Activated CD8-positive, alpha-beta memory T cell treated with anti-CD3 and anti-CD28 coated beads, Interleukin-2, amount 50 U/mL, for 4 hours (primary cell): ENCODE results near the gene SEMA7A.
"Not testable (repeated sequence)": the region's sequence is repeated elsewhere in the genome, so short reads cannot be mapped to it uniquely, and the experiment has no call there.

Source experiments
- DNase-seq: peaks from one replicate; pipeline ENCODE4 v3.0.0-alpha.2; 2020

The SEMA7A gene

GRCh38 chr15:74398183-74398582 is 35.6 kb downstream of the SEMA7A start:
- no peak for DNase-seq

GRCh38 chr15:74397239-74398068 is 36.3 kb downstream of the SEMA7A start:
- DNase-seq: no peak

- peak; percentile 70 for DNase-seq
Measured at GRCh38 chr15:74396445-74397238, 37.1 kb downstream of the SEMA7A start.

- DNase-seq: no peak
Measured at GRCh38 chr15:74396146-74396438, 37.7 kb downstream of the SEMA7A start.

DNA sequence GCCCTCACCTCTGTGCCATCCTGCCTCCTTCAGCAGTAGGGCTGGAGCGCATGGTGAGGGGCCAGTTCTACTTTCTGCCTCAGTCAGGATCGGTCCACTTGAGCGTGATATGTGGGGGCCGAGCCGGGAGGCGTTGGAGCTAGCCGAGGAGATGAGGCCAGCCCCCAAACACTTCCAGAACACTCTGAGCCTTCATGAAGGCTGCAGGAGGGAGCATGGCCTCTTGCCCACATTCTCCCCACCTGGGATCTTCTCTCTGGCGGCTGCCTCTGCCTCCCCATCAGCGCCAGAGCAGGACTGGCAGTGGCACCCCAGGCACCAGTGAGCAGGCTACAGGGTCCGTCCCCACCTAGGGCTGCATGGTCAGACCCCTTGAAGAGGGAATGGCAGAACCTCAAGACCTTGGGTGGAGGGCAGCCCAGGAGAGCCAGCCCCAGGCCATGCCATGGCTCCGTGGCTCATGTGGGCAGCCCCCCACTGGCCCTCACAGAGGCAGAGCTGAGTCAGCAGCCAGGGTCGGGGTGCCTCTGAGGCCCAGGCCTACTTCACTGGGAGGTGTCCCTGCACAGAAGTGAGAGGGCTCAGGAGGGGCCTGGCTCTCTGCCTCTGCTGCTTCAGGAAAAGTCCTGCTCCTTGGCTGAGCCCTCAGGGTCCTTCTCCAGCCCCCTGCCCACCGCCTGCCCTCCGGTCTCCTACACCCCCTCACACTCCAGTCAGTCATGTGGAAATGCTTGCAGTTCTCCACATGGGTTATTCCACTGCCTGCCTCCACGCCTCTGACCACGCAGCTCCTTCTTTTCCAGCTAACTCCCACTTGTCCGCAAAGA is 38.2 kb downstream of the SEMA7A start:
- DNase-seq: no peak

DNA sequence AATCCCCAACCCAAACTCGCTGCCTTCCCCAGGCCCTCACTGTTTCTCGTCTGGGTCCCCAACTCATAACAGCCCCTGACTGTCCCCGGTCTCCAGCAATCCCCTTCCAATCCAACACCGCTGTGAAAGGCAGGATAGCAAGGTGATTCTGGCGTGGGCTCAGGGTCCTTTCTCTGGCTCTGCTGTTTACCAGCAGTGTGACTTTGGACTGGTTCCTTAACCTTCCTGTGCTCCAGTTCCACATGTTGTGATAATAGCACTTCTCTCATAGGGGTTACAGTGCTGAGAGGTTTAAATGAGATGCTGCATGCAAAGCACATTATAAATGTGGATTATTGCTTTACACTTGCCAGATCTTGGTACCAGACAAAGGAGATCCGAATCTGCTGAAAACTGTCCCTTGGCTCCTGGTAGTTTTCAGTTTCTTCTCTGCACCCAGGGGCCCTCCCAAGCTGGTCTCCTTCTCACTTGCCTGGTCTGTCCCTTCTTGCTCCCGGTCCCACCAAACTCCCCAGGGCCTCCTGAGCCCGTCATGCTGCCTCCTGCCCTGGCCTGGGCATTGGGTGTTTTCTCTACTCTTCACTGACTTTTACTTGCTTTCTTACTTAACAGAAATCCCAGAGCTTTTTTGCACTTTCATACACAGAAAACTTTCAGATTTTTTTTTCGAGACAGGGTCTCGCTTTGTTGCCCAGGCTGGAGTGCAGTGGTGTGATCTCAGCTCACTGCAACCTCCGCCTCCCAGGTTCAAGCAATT is 39.5 kb downstream of the SEMA7A start:
- no peak for DNase-seq

DNA sequence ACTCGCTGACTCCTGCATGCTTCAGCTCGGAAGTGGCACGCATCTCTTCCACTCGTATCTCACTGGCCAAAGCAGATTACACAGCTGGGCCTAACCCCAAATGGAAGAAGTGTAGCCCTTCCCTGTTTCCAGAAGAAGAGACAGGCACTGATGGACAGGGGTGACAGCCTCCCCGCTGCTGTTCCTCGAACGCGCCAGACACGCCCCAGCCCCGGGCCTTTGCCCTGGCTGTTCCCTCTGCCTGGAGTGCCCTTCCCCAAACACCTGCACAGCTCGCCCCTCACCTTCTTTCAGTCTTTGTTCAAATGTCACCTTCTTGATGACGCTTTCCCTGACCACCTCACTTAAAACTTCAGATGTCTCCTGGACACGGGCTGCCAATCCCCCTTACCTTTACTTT is 40.3 kb downstream of the SEMA7A start:
- no peak for DNase-seq

- no peak for DNase-seq
Measured at GRCh38 chr15:74392902-74393301, 40.9 kb downstream of the SEMA7A start.

DNA sequence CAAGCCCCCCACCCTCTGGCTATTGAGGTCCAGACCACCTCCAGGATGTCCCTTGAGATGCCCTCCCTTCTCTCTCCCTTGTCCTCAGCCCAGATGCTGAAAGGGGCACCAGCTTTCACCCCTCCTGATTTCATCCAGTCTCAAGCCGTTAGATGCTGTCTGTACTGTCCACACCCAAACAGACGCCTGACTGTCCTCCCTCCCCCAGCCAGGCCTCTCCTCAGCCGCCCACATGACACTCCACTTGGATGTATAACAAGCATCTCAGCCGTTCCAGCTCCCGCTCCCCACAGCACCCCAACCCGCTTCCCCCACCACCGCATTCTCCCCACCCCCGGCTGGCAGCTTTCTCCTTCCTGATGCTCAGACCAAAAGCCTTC is 41.3 kb downstream of the SEMA7A start:
- no peak for DNase-seq

GRCh38 chr15:74391582-74392450 is 41.9 kb downstream of the SEMA7A start:
- DNase-seq: no peak

GRCh38 chr15:74390647-74391288 is 43.0 kb downstream of the SEMA7A start:
- DNase-seq: no peak

DNA sequence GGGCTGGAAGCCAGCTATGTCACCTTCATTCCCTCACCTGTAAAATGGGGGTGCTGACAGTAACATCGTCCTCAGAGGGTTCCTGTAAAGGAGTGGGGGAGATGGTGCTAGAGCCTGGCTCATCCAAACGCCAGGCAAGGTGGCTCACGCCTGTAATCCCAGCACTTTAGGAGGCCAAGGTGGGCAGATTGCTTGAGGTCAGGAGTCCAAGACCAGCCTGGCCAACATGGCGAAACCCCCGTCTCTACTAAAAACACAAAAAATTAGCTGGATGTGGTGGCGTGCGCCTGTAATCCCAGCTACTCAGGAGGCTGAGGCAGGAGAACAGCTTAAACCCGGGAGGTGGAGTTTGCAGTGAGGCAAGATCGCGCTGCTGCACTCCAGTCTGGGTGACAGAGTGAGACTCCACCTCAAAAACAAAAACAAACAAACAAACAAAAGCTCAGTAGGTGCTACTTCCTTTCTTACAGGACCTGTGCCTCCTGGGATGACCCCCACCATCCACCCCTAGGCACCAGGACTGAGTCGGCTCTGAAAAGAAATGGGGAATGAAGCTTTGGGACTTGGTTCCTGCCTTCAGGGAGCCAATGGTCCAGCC is 43.6 kb downstream of the SEMA7A start:
- not testable (repeated sequence) for DNase-seq

DNA sequence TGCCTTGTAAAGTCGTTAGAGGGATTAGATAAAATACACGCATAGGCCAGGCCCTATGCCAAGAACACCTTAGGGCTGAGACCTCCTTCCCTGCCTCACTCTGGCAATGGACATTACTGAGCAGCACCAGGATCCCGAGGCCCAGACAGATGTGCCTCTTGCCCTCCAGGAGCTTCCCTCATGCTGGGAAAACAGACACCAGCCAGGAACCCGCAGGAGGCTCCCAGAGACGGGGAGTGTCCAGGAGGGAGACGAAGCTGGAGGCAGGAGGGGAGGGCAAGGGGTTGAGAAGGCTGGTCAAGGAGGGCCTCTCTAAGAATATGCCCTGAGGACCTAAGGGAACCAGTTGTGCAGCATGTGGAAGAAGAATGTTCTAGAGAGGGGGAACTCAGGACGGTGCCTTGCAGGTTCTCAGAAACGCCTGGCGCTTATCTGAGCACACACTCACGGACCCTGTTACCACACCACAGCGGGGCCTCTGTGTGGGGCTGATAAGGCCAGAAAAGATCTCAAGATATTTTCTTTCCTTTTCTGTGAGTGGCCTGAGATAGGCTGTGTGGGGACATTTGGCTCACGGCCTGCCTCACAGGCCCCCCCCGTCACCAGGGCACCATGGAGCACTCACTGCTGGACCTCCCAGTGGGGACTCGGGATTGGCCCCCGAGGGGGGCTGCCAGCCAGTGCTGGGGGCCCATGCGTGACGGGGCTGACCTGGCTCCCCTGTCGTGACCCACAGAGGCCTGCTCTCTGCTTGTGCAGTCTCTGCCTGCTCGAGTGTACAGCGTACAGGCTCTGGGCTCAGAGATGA is 44.3 kb downstream of the SEMA7A start:
- DNase-seq: no peak

- DNase-seq: no peak
Measured at GRCh38 chr15:74388363-74388951, 45.3 kb downstream of the SEMA7A start.

- no peak for DNase-seq
Measured at GRCh38 chr15:74387621-74388362, 46.0 kb downstream of the SEMA7A start.

GRCh38 chr15:74387141-74387541 is 46.6 kb downstream of the SEMA7A start:
- DNase-seq: no peak

DNA sequence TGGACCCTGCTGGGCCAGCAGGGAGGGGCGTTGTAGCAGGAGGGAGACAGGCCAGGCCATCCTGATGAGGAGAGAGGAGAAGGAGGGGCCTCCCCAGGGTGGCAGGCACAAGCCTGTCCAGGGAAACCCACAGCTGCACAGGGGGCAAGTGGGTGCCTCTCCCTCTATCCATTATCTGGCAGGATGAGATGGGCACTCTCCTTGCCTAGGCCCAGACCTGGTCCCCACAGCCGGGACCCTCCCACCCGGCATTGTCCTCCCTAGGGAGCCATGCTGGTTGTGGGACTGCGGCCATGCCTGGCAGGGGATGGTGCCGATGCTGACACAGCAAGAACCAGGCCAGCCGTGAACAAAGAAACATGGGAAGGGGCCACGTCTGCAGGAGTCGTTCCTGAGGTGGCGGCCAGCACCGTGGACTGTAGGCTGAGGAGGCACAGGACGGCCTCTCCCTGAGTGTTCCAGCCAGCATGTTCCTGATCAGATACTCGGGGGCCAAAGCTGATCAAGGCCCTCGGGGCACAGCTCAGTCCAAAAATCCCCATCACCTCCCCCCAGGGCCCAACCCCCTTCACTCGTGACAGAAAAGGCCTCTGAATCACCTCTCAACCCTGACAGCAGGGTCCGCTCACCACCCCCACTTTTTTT is 47.1 kb downstream of the SEMA7A start:
- no peak for DNase-seq

GRCh38 chr15:74385733-74386132 is 48.0 kb downstream of the SEMA7A start:
- DNase-seq: no peak
